Measurements from ENCODE around the gene CHTF18. TPM values are rescaled to one million over a fixed set of nuclear protein-coding genes. Genes with fewer than 3 reads are reported as not detected.

Gene CHTF18
- total and polyA plus RNA-seq, 2 donors (not counting 3 experiments of a cell fraction or from before 2014, with no cell fraction given) = 33.0 to 69.5 TPM

DNA sequence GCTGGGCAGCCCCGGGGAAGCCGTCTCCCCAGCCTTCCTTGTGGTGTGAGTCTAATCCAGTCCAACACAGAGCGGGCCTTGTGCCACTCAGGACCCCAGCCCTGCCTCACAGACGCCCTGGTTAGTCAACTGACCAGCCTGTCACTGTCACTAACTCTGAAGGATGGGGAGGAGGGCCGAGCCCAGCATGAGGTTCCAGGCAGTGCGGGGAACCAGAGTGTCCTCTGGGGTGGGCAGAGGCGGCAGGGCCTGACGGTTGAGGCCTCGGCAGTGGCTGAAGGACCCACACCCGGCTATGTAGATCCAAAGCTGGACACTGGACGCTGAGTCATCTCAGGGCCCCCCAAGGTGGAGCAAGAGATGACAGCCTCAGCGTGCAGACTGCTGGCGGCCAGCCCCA is 8.9 kb upstream of the CHTF18 start:
- H3K9me3 ChIP-seq (replicated peaks; ENCODE audit: control insufficient read depth, insufficient read depth, low read length) = no peaks in the 10 kb centered on the region
- TF ChIP-seq POLR2A (IDR thresholded peaks at IDR 0.05; ENCODE audit: low read depth, low read length) (no peak), MYC (IDR thresholded peaks at IDR 0.05; ENCODE audit: low read depth, low read length) (no peak), GATA2 (IDR thresholded peaks at IDR 0.05; ENCODE audit: insufficient read depth, insufficient read length, low read depth, low read length) (no peak), JUN (IDR thresholded peaks at IDR 0.05; ENCODE audit: borderline replicate concordance, insufficient read depth, insufficient read length, low read depth) (no peak), POLR2AphosphoS5 (IDR thresholded peaks at IDR 0.05; ENCODE audit: insufficient read depth, low read depth, low read length) (no peak), CTCF (IDR thresholded peaks at IDR 0.05; ENCODE audit: extremely low read depth in 1 of 2, insufficient read depth in 1 of 2, low read depth in 1 of 2, low read length in 2 of 2) (no peak), FOS (IDR thresholded peaks at IDR 0.05; ENCODE audit: borderline replicate concordance, insufficient read depth, low read length) (no peak), EZH2 (IDR thresholded peaks at IDR 0.05; ENCODE audit: borderline replicate concordance, low read depth, low read length, severe bottlenecking) (no peak)
- TF ChIP-seq, protein P1, sequence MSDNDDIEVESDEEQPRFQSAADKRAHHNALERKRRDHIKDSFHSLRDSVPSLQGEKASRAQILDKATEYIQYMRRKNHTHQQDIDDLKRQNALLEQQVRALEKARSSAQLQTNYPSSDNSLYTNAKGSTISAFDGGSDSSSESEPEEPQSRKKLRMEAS (IDR thresholded peaks at IDR 0.05; ENCODE audit: insufficient read depth, insufficient read length) = no peak
- BruUV-seq (replicated peaks) = no TSS peak
- no peaks in the 10 kb centered on the region for H3K36me3 ChIP-seq (ENCODE audit: control insufficient read depth in 2 of 2, extremely low read depth in 1 of 2, insufficient read depth in 2 of 2, low read length in 2 of 2)
- H2AFZ ChIP-seq (ENCODE audit: low read depth, low read length) = no peak overlapping the region
- intact Hi-C loops (cut with micrococcal nuclease) (no loop called here), dilution Hi-C loops (cut with MboI; ENCODE audit: extremely low pct_ligation_motif_present, low sequenced_read_pairs) (no loop called here)
- no peaks in the 10 kb centered on the region for H3K9me1 ChIP-seq (replicated peaks; ENCODE audit: control insufficient read depth, extremely low read depth, insufficient read depth, low read length)
- ChIA-PET CTCF (no interaction called here), POLR2A (no interaction called here)
- H3K4me2 ChIP-seq (ENCODE audit: insufficient read depth, low read length) = no peak overlapping the region
- H3K4me3 ChIP-seq (replicated peaks in 1 of 3; ENCODE audit: insufficient read depth in 1 of 3, low read depth in 1 of 3, low read length in 3 of 3) = no peak overlapping the region
- DNase-seq (ENCODE audit: low read depth, low spot score) (no peak), FAIRE-seq (no peak)
- no peak overlapping the region for H3K9ac ChIP-seq (replicated peaks; ENCODE audit: extremely low read depth, insufficient read depth, low read length)
- H3K79me2 ChIP-seq (ENCODE audit: control insufficient read depth, insufficient read depth, low read length) = no peaks in the 10 kb centered on the region
- no peaks in the 10 kb centered on the region for H3K4me1 ChIP-seq (ENCODE audit: control insufficient read depth, extremely low read depth, insufficient read depth, low read length)
- H3K27ac ChIP-seq (ENCODE audit: insufficient read depth, low read depth, low read length) = no peak overlapping the region
- H4K20me1 ChIP-seq (replicated peaks; ENCODE audit: control insufficient read depth, extremely low read depth, insufficient read depth, low read length) = no peaks in the 10 kb centered on the region
- no peaks in the 10 kb centered on the region for H3K27me3 ChIP-seq (ENCODE audit: control insufficient read depth in 2 of 2, insufficient read depth in 2 of 2, low read length in 2 of 2)

All from endothelial cell of umbilical vein (primary cell).